HG03571 (cell line): ENCODE results near the gene DPYD.
"Not testable (repeated sequence)": the region's sequence is repeated elsewhere in the genome, so short reads cannot be mapped to it uniquely, and the experiment has no call there.

ENCODE experiments used
- ATAC-seq: cut with Tn5 transposase; IDR thresholded peaks from one replicate; pipeline ENCODE4 v1.9.1; 2021; ENCODE audit not compliant: unreplicated experiment

DPYD gene

DNA sequence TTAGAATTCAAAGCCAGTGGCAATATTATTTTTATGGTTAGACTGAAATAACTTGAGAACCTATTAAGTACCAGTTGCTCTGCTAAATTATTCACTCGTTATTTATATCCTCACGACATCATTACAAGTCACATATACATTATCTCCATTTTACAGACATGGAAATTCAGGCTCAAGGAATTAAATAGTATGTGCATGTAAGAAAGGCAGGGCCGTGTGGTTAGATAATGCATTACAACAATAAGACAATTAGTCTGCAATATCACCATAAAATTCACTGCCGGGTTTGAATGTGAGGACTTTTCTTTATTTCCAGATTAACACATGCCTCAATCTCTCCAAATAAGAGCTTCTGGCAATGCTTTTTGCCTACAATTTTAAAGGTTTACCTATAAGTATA, 675.8 kb downstream of the DPYD start:
- no peak for ATAC-seq

DNA sequence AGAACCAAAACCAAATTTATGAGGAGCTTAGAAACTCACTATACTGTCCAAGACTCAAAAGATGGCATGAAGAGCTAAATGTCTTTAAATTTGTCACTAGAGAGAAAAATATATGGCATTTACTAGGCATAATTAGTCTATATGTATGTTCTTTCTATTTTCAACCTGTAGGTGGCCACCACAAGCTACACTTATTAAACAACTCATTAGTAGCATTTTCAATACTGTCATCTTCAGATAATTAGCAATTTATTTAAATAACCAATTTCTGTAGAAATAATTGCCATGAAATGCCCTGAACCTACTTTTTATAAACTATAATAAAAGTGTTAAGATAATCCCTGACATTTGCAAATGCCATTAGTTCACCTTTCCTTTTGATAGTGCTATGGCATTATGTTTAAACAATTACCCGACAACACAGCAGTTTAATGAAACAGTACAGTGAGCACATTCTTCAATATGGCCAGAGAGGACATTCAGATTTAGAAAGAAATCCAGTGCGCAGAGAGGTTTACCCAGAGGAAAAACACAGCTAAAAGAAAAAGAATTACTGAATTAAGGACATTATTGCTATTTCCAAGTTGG, 676.8 kb downstream of the DPYD start:
- ATAC-seq = no peak

- no peak for ATAC-seq
Measured at GRCh38 chr1:97238816-97239215, 682.0 kb downstream of the DPYD start.

DNA sequence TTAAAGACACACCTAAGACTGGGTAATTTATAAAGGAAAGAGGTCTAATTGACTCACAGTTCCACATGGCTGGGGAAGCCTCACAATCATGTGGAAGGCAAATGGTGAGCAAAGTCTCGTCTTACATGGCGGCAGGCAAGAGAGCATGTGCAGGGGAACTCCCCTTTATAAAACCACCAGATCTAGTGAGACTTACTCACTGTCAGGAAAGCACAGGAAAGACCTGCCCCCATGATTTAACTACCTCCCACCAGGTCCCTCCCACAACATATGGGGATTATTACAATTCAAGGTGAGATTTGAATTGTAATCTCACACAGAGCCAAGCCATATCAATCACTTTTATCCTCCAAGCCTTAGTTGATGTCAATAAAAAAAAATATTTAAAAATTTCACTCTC, 689.5 kb downstream of the DPYD start:
- not testable (repeated sequence) for ATAC-seq

DNA sequence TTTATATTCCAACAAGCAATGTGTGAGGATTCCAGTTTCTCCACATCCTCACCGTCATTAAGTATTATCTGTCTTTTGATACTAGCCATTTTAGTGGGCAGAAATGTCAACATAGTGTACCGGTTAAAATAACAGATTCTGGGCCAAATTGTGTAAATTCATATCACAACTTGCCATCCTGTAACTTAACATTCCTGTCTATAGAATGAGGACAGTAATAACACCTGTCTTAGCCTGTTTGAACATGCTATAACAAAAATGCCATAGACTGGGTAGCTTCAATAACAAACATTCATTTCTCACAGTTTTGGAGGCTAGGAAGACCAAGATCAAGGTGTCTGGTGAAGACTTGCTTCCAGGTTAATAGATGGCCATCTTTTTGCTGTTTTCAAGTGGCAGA, 708.2 kb downstream of the DPYD start:
- ATAC-seq = no peak

- no peak for ATAC-seq
Measured at GRCh38 chr1:97210307-97210706, 710.5 kb downstream of the DPYD start.

DNA sequence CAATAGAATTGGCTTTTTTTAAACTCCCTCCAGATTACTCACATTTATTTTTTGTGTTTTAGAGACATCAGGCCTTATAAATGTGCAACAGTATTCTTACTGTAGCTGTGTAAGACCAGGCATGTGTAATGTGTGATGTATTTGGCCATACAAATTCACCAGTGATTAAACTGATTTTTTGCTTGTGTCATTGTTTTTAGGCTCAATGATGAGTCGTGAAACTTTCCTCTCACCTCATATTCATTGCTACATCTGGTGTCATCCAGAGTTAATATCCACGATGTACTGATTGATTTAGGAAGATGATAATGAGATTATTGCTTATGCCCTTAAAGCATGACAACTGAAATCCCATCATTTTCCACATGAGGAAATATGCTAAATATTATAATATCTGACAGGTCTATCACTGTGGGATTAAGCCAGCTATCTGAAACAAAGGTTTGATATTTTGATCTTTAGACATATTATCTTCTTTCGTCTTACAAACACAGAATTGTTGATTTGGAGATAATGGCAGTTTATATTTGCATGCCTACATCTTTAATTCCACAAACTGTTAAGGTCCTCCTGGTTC, 711.4 kb downstream of the DPYD start:
- no peak for ATAC-seq

GRCh38 chr1:97207868-97208267, 713.0 kb downstream of the DPYD start:
- ATAC-seq = no peak

DNA sequence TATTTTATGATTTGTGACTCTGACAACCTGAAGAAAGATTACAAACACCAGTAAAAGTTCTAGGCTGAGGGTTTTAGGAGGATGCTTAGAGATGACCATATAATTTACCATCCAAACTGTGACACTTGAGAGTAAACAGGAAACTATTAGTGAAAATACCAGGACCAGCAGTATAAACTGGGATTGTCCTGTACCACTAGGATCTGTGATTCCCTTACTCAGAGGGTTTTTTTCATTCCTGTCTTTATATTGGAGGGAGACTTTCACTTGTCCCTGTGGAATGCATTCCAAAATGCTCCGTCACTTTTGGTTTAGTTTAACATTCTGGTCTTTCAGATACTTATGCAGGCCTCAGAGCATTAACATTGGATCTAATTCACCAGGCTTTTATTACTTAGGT, 716.4 kb downstream of the DPYD start:
- no peak for ATAC-seq

- no peak for ATAC-seq
Measured at GRCh38 chr1:97202481-97203380, 718.1 kb downstream of the DPYD start.

DNA sequence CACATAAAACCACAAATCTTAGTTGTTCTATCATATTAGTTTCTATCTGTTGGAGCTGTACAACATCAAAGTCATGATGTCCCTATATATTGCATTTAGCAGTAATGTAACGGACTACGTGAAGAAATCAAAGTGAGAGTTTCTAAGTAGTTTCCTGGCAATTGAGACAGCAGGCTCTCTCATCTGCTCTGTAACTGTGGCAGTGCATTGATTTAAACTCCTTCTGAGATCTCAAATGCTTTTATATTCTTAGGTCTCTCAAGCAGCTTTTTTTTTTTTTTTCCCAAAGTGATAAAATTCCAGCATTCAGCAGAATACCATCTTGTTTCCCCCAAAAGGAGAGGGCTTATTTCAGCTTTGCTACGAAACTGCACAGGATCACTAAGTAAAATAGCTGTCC, 719.2 kb downstream of the DPYD start:
- no peak for ATAC-seq

- no peak for ATAC-seq
Measured at GRCh38 chr1:97200595-97200994, 720.2 kb downstream of the DPYD start.

DNA sequence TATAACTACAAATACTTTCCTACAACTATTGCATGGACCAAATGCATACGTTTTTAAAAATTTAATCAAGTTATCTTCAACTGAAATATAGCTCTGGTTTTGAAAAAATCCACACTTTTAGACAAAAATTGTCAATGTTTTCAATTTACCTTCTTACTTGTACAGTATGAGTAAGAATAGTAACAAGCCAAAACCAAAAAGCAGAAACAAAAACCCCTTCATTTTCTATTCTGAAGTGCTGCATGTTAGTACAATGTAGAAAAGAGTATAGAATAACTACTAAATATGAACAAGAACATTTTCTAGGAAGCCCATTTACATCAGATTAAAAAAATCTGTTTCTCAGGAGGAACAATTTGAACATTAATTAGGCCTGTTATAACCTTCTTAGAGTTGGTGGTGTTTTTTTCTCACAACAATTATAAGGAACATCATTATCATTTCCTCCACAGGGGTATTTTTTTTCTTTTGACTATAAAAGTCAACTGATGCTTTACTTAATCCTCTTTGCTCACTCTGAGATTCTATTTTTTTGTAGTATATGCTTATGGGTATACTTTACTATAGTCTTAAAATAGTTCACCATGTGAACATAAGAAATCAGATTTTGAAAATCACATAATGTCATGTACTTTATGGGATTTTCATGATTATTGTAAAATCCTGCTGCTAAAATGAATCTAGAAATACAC, 723.9 kb downstream of the DPYD start:
- no peak for ATAC-seq

GRCh38 chr1:97192872-97193572, 727.8 kb downstream of the DPYD start:
- no peak for ATAC-seq

GRCh38 chr1:97190326-97190725, 730.5 kb downstream of the DPYD start:
- ATAC-seq = no peak

DNA sequence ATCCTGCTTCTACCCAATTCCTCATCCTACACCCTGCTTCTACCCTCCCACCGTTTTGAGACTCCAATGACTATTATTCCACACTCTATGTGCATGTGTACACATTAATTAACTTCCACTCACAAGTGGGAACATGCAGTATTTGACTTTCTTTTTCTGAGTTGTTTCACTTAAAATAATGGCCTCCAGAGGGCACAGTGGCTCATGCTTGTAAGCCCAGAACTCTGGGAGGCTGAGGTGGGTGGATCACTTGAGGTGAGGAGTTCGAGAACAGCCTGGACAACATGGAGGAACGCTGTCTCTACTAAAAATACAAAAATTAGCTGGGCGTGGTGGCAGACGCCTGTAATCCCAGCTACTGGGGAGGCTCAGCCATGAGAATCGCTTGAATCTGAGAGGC, 734.5 kb downstream of the DPYD start:
- ATAC-seq = no peak

DNA sequence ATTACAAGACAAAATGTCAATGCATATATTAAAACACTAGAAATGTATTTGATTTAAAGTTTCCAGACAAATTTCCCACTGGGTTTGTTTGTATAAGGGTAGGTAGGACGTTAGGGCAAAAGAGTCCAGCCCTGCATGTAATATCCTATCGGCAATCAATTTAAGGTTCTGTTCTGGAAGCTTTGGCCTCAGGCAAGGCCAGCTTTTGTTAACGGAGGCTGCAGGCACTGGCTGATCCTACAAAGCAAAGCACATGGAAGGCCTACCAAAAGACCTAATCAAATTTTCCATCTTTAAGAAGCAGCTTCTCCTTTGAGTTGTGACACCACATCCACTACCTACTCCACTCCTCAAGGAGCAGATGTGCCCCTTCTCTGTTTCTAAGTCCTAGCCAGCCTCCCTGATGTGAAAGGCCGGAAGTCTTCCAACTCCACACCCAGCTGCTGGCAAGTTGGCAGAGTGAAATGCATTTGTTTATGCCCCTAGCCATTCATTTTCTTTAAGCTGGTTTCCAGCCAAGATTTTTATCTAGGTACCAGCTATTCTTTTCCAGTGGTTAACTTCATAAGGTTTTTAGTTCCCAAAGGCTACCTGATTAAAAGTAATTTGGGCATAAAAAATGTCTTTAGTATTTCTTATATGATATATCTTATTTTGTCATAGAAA, 746.7 kb downstream of the DPYD start:
- ATAC-seq = no peak

DNA sequence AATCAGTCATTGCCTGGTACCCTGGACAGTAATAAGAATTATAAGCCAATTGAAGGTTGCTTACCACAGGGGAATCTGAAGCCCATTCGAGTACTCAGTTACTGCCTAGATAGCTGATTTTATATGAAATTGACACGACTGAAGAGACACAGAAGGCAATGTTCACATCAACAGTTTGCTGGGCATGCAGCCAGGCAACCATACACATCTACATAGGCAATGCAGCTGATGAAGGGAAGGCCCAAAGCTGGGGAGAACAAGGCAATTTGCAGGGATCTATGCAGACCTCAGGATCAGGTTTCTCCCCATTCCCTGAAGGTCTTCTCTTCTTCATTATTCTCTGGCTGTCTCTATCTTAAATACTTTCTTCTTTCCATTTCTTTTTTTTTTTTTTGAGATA, 750.5 kb downstream of the DPYD start:
- ATAC-seq = no peak

GRCh38 chr1:97168056-97168455, 752.8 kb downstream of the DPYD start:
- no peak for ATAC-seq

- no peak for ATAC-seq
Measured at GRCh38 chr1:97167246-97167645, 753.6 kb downstream of the DPYD start.

- no peak for ATAC-seq
Measured at GRCh38 chr1:97166626-97167025, 754.2 kb downstream of the DPYD start.
